Glutamatergic neuron (in vitro differentiated cells): ENCODE results near the gene OSTM1. TPM values are rescaled to one million over a fixed set of nuclear protein-coding genes. Genes with fewer than 3 reads are reported as not detected.

Source experiments
- DNase-seq: peaks from one replicate; pipeline ENCODE4 v3.0.0; 2022
- H3K27ac Mint-ChIP-seq: one replicate; pipeline ENCODE4 v1.8.0; 2020; ENCODE audit warnings: mild to moderate bottlenecking, mixed read lengths, inconsistent platforms; ENCODE audit not compliant: unreplicated experiment
- H3K27me3 Mint-ChIP-seq: one replicate; pipeline ENCODE4 v1.8.0; 2020; ENCODE audit warnings: mild to moderate bottlenecking, moderate library complexity, mixed read lengths, inconsistent platforms; ENCODE audit not compliant: unreplicated experiment
- H3K36me3 Mint-ChIP-seq: one replicate; pipeline ENCODE4 v1.8.0; 2020; ENCODE audit warnings: mild to moderate bottlenecking, mixed read lengths, inconsistent platforms; ENCODE audit not compliant: unreplicated experiment
- H3K4me1 Mint-ChIP-seq: one replicate; pipeline ENCODE4 v1.8.0; 2020; ENCODE audit warnings: mild to moderate bottlenecking, low read depth, mixed read lengths, inconsistent platforms; ENCODE audit not compliant: unreplicated experiment
- H3K4me3 Mint-ChIP-seq: one replicate; pipeline ENCODE4 v1.8.0; 2020; ENCODE audit warnings: mild to moderate bottlenecking, mixed read lengths, inconsistent platforms; ENCODE audit not compliant: unreplicated experiment
- H3K9me3 Mint-ChIP-seq: one replicate; pipeline ENCODE4 v1.8.0; 2020; ENCODE audit warnings: mild to moderate bottlenecking, moderate library complexity, mixed read lengths, inconsistent platforms; ENCODE audit not compliant: unreplicated experiment
- total RNA-seq: library from RNA; stranded (reverse); fragmentation: NEBNext Ultra II Directional; extraction: Animal tissue kit (Norgen Biotek cat#: 25700); gene quantifications from one replicate; pipeline ENCODE4 v1.2.1, GENCODE V29; 2021; ENCODE audit not compliant: unreplicated experiment
- TF ChIP-seq, protein P1 (sequence below): fragments of 200-600 bp; sonication (generic); IDR thresholded peaks from one replicate; pipeline ENCODE4 v1.5.0; 2021; ENCODE audit not compliant: partially characterized antibody, unreplicated experiment

The OSTM1 gene
- total RNA-seq, 1 donor from 2014 or later, result 47.7 TPM

DNA sequence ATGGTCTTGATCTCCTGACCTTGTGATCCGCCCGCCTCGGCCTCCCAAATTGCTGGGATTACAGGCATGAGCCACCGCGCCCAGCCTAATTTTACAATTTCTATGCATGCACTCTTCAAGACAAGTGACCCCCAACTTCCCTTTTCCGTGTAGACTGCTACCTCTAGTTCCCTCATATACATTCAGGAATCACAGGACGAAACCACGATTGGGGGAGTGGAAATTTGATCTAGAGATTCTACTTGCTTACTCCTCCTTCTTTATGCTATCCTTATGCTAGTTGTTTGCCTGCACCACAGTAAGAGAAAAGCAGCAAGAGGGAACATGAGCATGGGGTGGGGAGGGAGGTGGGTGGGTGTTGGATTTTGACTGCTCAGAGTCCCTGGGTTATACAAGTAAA lies 34.9 kb downstream of the OSTM1 start:
- TF ChIP-seq, protein P1, sequence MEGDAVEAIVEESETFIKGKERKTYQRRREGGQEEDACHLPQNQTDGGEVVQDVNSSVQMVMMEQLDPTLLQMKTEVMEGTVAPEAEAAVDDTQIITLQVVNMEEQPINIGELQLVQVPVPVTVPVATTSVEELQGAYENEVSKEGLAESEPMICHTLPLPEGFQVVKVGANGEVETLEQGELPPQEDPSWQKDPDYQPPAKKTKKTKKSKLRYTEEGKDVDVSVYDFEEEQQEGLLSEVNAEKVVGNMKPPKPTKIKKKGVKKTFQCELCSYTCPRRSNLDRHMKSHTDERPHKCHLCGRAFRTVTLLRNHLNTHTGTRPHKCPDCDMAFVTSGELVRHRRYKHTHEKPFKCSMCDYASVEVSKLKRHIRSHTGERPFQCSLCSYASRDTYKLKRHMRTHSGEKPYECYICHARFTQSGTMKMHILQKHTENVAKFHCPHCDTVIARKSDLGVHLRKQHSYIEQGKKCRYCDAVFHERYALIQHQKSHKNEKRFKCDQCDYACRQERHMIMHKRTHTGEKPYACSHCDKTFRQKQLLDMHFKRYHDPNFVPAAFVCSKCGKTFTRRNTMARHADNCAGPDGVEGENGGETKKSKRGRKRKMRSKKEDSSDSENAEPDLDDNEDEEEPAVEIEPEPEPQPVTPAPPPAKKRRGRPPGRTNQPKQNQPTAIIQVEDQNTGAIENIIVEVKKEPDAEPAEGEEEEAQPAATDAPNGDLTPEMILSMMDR, result no peak
- Mint-ChIP-seq H3K9me3 (no peaks in the 10 kb centered on the region), H3K4me1 (peaks cover 6% of the 10 kb centered on the region), H3K27ac (no peak overlapping the region), H3K27me3 (peaks cover 3% of the 10 kb centered on the region), H3K36me3 (peaks cover 5% of the 10 kb centered on the region), H3K4me3 (no peak overlapping the region)
- no peak for DNase-seq

DNA sequence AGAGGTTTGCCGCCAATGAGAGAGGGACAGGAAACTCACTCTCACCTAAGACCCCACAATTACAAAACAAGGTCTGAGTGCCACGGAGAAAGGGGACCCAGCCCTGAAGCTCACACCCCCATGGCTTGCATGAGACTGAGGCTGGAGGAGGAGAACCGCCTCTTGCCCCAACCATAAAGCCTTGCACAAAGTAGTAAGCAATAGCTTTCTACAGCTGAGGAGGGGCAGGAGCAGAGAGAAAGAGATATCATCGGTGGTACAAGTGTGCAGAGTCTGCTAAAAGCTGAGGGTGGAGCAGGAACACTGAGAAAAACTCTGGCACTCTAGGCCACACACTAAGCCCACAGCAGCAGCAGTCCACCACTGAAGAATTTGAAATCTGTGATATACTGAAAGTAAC lies 37.7 kb downstream of the OSTM1 start:
- TF ChIP-seq, protein P1, result no peak
- peaks cover 6% of the 10 kb centered on the region for H3K4me1 Mint-ChIP-seq
- peaks cover 3% of the 10 kb centered on the region for H3K27me3 Mint-ChIP-seq
- no peaks in the 10 kb centered on the region for H3K9me3 Mint-ChIP-seq
- peak overlapping the region; percentile 13 for H3K27ac Mint-ChIP-seq
- no peak for DNase-seq
- H3K4me3 Mint-ChIP-seq, result no peak overlapping the region
- peaks cover 5% of the 10 kb centered on the region for H3K36me3 Mint-ChIP-seq

DNA sequence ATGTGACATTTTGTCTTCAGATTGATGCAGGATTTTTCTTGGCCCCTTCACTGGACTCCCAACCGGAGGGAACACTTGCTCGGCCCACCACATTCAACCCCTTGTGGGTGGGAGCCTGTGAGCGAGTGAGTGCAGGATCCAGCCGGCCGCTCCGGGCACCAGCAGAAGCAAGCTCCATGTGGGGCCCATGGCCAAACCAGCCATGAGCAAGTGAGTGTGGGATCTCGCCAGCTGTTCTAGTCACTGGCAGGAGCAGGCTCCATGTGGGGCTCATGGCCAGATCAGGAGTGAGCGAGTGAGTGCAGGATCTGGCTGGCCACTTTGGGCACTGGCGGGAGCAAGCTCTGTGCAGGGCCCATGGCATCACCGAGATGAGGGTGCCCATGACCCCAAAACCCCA lies 42.6 kb downstream of the OSTM1 start:
- Mint-ChIP-seq H3K27ac (no peak overlapping the region), H3K4me3 (no peak overlapping the region), H3K9me3 (peaks cover 2% of the 10 kb centered on the region), H3K4me1 (peaks cover 17% of the 10 kb centered on the region), H3K27me3 (peaks cover 4% of the 10 kb centered on the region), H3K36me3 (no peaks in the 10 kb centered on the region)
- TF ChIP-seq, protein P1, result no peak
- no peak for DNase-seq

DNA sequence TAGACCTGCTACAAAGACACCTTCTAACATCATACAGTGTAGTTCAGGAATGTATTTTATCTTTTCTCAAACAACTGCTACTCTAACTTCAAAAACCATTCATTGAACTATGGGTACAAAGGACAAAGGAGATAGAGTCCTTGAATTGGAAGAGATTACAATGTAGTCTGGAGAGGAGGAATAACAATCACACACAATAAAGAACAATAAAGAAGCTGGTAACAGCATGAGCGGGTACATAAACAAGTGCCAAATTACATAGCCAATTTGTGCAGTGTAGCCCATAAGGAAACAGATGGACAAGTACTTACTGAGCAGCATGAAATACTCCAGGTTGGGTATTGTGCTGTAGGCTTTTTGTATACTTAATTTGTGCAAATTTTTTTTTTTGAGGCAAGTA lies 44.3 kb downstream of the OSTM1 start:
- TF ChIP-seq, protein P1, result no peak
- no peak overlapping the region for H3K4me3 Mint-ChIP-seq
- no peak for DNase-seq
- no peak overlapping the region for H3K27ac Mint-ChIP-seq
- peaks cover 4% of the 10 kb centered on the region for H3K27me3 Mint-ChIP-seq
- H3K36me3 Mint-ChIP-seq, result no peaks in the 10 kb centered on the region
- peaks cover 2% of the 10 kb centered on the region for H3K9me3 Mint-ChIP-seq
- peaks cover 11% of the 10 kb centered on the region for H3K4me1 Mint-ChIP-seq

DNA sequence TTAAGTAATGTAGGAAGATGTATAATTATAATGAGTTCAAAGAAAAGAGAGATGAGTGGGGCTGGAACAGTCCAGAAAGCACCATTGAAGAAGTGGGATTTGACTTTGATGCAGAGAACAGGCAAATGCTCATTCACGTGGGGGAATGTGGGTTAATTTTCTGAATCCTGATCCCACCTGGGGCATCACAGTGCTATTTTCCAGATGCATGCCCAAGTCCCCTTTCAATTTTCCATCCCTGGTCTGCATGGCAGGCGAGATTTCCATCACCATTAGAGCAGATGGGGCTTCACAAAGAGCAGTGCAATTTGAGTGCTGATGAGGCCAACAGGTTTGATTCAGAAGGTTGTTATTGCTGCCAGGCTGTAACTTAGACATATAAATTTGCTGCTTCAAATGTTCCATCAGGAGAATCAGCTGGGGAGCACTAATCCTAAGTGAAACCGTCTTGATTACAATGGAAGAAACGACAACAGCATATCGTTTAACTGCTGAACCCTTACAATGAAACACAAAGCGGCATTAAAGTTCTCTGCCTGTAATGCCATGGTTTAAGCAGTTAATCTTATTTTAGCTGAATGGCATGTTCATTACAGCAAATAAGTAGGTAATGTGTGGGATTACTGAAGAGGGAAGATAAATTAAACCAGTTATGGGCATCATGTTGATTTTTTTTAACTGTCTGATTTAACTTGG lies 45.2 kb downstream of the OSTM1 start:
- no peak for DNase-seq
- peaks cover 11% of the 10 kb centered on the region for H3K4me1 Mint-ChIP-seq
- H3K4me3 Mint-ChIP-seq, result no peak overlapping the region
- no peaks in the 10 kb centered on the region for H3K36me3 Mint-ChIP-seq
- H3K27ac Mint-ChIP-seq, result no peak overlapping the region
- H3K9me3 Mint-ChIP-seq, result peaks cover 2% of the 10 kb centered on the region
- peaks cover 4% of the 10 kb centered on the region for H3K27me3 Mint-ChIP-seq
- TF ChIP-seq, protein P1, result no peak
